OCI-LY3 (cell line): ENCODE data around the gene PGAM5.

Experiments used
- H2AFZ ChIP-seq: fragments of 200-600, 300-600 bp; shearing (Covaris generic); 2 replicates; pipeline ENCODE4 v1.6.0; 2014; ENCODE audit warnings: antibody characterized with exemption, low read depth, low read length
- H3K27ac ChIP-seq: fragments of 200-600, 300-600 bp; sonication (generic); 2 replicates; pipeline ENCODE4 v1.5.1; 2014; ENCODE audit warnings: mild to moderate bottlenecking, low read length, moderate library complexity, mixed read lengths
- H3K27me3 ChIP-seq: fragments of 200-600, 300-600 bp; sonication (generic); 2 replicates; pipeline ENCODE4 v1.6.1; 2014; ENCODE audit warnings: low read depth, low read length, mixed read lengths
- H3K36me3 ChIP-seq: fragments of 200-600, 300-600 bp; sonication (generic); replicated peaks from 2 replicates; pipeline ENCODE3; 2014; ENCODE audit warnings: low read depth, low read length, mixed read lengths
- H3K4me1 ChIP-seq: fragments of 300-600, 200-600 bp; sonication (generic); 2 replicates; pipeline ENCODE4 v1.6.1; 2014; ENCODE audit warnings: low read length, mixed read lengths
- H3K4me2 ChIP-seq: fragments of 200-600, 300-600 bp; sonication (generic); 2 replicates; pipeline ENCODE4 v1.6.1; 2014; ENCODE audit warnings: low read length, mixed read lengths
- H3K4me3 ChIP-seq: fragments of 300-600, 200-600 bp; sonication (generic); 2 replicates; pipeline ENCODE4 v1.5.1; 2014; ENCODE audit warnings: antibody characterized with exemption, mild to moderate bottlenecking, low read length, moderate library complexity
- H3K79me2 ChIP-seq: fragments of 300-600, 200-600 bp; shearing (Covaris generic); 2 replicates; pipeline ENCODE4 v1.6.1; 2014; ENCODE audit warnings: mild to moderate bottlenecking, low read length, mixed read lengths
- H3K9ac ChIP-seq: fragments of 300-600, 200-600 bp; shearing (Covaris generic); 2 replicates; pipeline ENCODE4 v1.6.0; 2014; ENCODE audit warnings: mild to moderate bottlenecking, low read length, moderate library complexity
- H3K9me3 ChIP-seq: fragments of 200-600, 300-600 bp; shearing (Covaris generic); 2 replicates; pipeline ENCODE4 v1.6.1; 2014; ENCODE audit warnings: low read length, mixed read lengths; ENCODE audit not compliant: insufficient read depth
- H4K20me1 ChIP-seq: fragments of 200-600, 300-600 bp; sonication (generic); 2 replicates; pipeline ENCODE4 v1.6.1; 2016; ENCODE audit warnings: low read length, mixed read lengths; ENCODE audit not compliant: insufficient read depth
- CTCF ChIP-seq: fragments of 200-600, 300-600 bp; sonication (generic); IDR thresholded peaks from 2 replicates; pipeline ENCODE4 v1.5.1; 2014; ENCODE audit warnings: antibody characterized with exemption, low read length, low read depth
- EZH2phosphoT487 ChIP-seq: fragments of 200-600 bp; shearing (Covaris generic); IDR thresholded peaks from 2 replicates; pipeline ENCODE4 v1.6.1; 2018; ENCODE audit warnings: antibody characterized with exemption, mixed run types, low read depth

The PGAM5 gene

GRCh38 chr12:132695431-132695830, 15.2 kb upstream of the PGAM5 start:
- no peak overlapping the region for H2AFZ ChIP-seq
- H3K9ac ChIP-seq = no peak overlapping the region
- no peak overlapping the region for H3K27ac ChIP-seq
- TF ChIP-seq EZH2phosphoT487 (no peak), CTCF (no peak)
- no peaks in the 10 kb centered on the region for H3K27me3 ChIP-seq
- H3K4me3 ChIP-seq = no peak overlapping the region
- H3K4me2 ChIP-seq = no peak overlapping the region
- H3K36me3 ChIP-seq = peaks cover 21% of the 10 kb centered on the region
- no peaks in the 10 kb centered on the region for H3K79me2 ChIP-seq
- no peaks in the 10 kb centered on the region for H4K20me1 ChIP-seq
- no peaks in the 10 kb centered on the region for H3K9me3 ChIP-seq
- H3K4me1 ChIP-seq = no peaks in the 10 kb centered on the region

DNA sequence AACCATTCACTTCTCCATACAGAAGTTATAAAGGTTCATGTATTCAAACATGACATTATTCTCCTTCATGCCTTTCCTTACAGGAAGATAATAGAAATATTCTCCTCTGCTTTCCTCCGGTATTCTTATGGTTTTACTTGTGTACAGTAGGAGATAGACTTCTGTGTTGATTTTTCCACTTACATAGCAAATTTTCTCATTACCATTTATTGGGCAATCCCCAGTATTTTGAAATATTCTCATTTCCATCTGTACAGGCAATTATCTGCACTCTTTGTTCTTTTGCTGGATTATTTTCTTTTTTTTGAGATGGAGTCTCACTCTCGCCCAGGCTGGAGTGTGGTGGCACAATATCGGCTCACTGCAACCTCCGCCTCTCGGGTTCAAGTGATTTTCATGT, 12.3 kb upstream of the PGAM5 start:
- Histone ChIP-seq H3K27ac (no peak overlapping the region), H3K27me3 (no peaks in the 10 kb centered on the region), H3K79me2 (no peaks in the 10 kb centered on the region), H3K9me3 (no peaks in the 10 kb centered on the region), H3K36me3 (peaks cover 22% of the 10 kb centered on the region), H3K4me1 (no peaks in the 10 kb centered on the region), H4K20me1 (no peaks in the 10 kb centered on the region), H3K4me3 (no peak overlapping the region), H3K4me2 (no peak overlapping the region), H2AFZ (no peak overlapping the region), H3K9ac (no peak overlapping the region)
- TF ChIP-seq CTCF = no peak
- TF ChIP-seq EZH2phosphoT487 = no peak

DNA sequence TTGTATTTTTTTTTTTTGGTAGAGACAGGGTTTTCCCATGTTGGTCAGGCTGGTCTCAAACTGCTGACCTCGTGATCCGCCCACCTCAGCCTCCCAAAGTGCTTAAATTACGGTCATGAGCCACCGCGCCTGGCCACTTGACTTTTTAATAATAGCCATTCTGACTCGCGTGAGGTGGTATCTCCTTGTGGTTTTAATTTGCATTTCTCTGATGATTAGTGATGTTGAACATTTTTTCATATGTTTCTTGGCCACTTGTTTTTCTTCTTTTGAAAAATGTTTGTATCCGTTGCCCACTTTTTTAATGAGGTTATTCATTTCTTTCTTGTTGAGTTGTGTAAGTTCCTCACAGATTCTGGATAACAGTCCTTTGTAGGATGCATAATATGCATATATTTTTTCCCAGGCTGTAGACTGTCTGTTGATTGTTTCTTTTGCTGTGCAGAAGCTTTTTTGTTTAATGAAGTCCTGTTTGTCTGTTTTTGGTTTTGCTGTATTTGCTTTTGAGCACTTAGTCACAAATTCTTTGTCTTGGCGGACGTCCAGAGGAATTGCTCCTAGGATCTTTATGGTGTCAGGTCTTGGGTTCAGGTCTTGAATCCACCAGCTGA, 10.3 kb upstream of the PGAM5 start:
- TF ChIP-seq EZH2phosphoT487 = no peak
- H3K79me2 ChIP-seq = no peaks in the 10 kb centered on the region
- H2AFZ ChIP-seq = no peak overlapping the region
- H3K4me1 ChIP-seq = no peaks in the 10 kb centered on the region
- no peaks in the 10 kb centered on the region for H4K20me1 ChIP-seq
- H3K4me3 ChIP-seq = no peak overlapping the region
- no peaks in the 10 kb centered on the region for H3K9me3 ChIP-seq
- no peaks in the 10 kb centered on the region for H3K27me3 ChIP-seq
- H3K4me2 ChIP-seq = no peak overlapping the region
- peaks cover 20% of the 10 kb centered on the region for H3K36me3 ChIP-seq
- no peak overlapping the region for H3K9ac ChIP-seq
- no peak overlapping the region for H3K27ac ChIP-seq

GRCh38 chr12:132702640-132703039, 8.0 kb upstream of the PGAM5 start:
- H3K27me3 ChIP-seq = no peaks in the 10 kb centered on the region
- no peaks in the 10 kb centered on the region for H3K79me2 ChIP-seq
- H3K27ac ChIP-seq = no peak overlapping the region
- H3K4me1 ChIP-seq = no peaks in the 10 kb centered on the region
- no peak overlapping the region for H3K9ac ChIP-seq
- no peak overlapping the region for H2AFZ ChIP-seq
- H3K4me3 ChIP-seq = no peak overlapping the region
- H4K20me1 ChIP-seq = no peaks in the 10 kb centered on the region
- no peak for TF ChIP-seq CTCF
- no peak for TF ChIP-seq EZH2phosphoT487
- H3K9me3 ChIP-seq = no peaks in the 10 kb centered on the region
- H3K36me3 ChIP-seq = peaks cover 15% of the 10 kb centered on the region
- no peak overlapping the region for H3K4me2 ChIP-seq
